Heart left ventricle (tissue), 13 donors: Measurements from ENCODE around the gene MAP2K5.

Experiments
- CTCF ChIP-seq, 12 donors: fragments of 200-600 bp; sonication (generic) in 4 of 12; IDR thresholded peaks; one replicate each; pipeline versions ENCODE4 v1.5.0 to v1.8.0; 2018 to 2022; ENCODE audit warnings: antibody characterized with exemption in 12 of 12, mild to moderate bottlenecking in 5 of 12
- POLR2A ChIP-seq, 2 donors: fragments of 450-650 bp; IDR thresholded peaks; one replicate each; pipeline ENCODE4 v1.6.1; 2017; ENCODE audit warnings: antibody characterized with exemption in 2 of 2, mild to moderate bottlenecking in 2 of 2, moderate library complexity in 2 of 2
- donor health status: ischemic (EF 13 %, LVEDD 7.1; RV severe dilation, severe dysfunction).
- donor health status: DM: no; HTN: yes; CAD: no.
- donor health status: DM: no; HTN: no; CAD: no.
- donor health status: ischemic (EF 25% LVEDD 6.9; RV normal size, moderate dysfunction).
- donor health status: ischemic (EF 25% LVEDD 5.7; RV mildly dilated, moderate dysfunction).
- donor health status: ischemic (EF 35%, LVEDD 5.7; RV mildly dilated, moderate dysfunction).
- donor health status: nonischemic (EF 11% LVEDD 7.7; RV severe dilation, severe dysfunction).
- donor health status: DM: yes; HTN: yes; CAD: no.
- donor health status: PGD.
- donor health status: ischemic (EF 29% LVEDD 5.4; RV normal size, mild dysfunction).
- donor health status: nonischemic (EF 23%, LVEDD 6.1; RV moderate dilation, normal function).

DNA sequence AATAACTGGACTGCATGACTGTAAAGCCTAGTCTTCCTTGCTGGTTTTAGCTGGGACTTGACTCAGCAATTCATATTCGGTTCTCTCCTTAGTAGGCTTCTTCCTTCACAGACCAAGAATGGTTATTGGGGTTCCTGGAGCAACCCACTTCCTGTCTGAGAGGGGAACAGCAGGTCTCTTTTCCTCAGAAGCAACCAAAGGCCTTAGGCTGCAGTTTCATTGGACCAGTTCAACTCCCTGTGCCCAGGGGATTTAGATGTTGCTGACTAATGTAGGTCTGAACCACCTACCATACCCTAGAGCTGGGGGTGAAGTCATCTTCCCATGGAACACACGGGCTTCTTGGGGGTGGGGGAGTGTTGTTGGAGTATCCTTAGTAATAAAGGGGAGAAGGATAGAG lies 198.8 kb downstream of the MAP2K5 start:
- TF ChIP-seq CTCF (IDR thresholded peaks at IDR 0.05) (no peak), POLR2A (IDR thresholded peaks at IDR 0.05) (no peak)
